Skeletal muscle tissue (tissue), 4 donors: ENCODE results near the gene OR4D1. TPM values are rescaled to one million over a fixed set of nuclear protein-coding genes. Genes with fewer than 3 reads are reported as not detected.
A peak's percentile ranks its signal among the peaks of the same experiment; 100 is the strongest.

Experiments used
- H3K27ac ChIP-seq: one replicate; pipeline ENCODE4 v1.7.0; 2013; ENCODE audit warnings: mild to moderate bottlenecking, low read depth, low read length, inconsistent platforms
- H3K27me3 ChIP-seq, 3 donors: one replicate each; pipeline ENCODE4 v1.7.0; 2013; ENCODE audit warnings: low read length in 3 of 3; ENCODE audit not compliant: control insufficient read depth in 3 of 3, insufficient read depth in 3 of 3
- H3K36me3 ChIP-seq, 3 donors: one replicate each; pipeline ENCODE4 v1.7.0; 2013; ENCODE audit warnings: low read length in 3 of 3; ENCODE audit not compliant: control insufficient read depth in 3 of 3, insufficient read depth in 3 of 3
- H3K4me1 ChIP-seq, 3 donors: one replicate each; pipeline ENCODE4 v1.7.0; 2013; ENCODE audit warnings: low read length in 3 of 3, mild to moderate bottlenecking in 3 of 3; ENCODE audit not compliant: control insufficient read depth in 3 of 3, insufficient read depth in 3 of 3
- H3K4me3 ChIP-seq, 3 donors: one replicate each; pipeline ENCODE4 v1.7.0; 2013; ENCODE audit warnings: low read length in 3 of 3
- H3K9ac ChIP-seq, 3 donors: one replicate each; pipeline ENCODE4 v1.7.0; 2013; ENCODE audit warnings: low read length in 3 of 3, mild to moderate bottlenecking in 3 of 3, moderate library complexity in 2 of 3, low read depth in 1 of 3
- H3K9me3 ChIP-seq, 3 donors: one replicate each; pipeline ENCODE4 v1.7.0; 2013; ENCODE audit warnings: low read length in 3 of 3; ENCODE audit not compliant: control insufficient read depth in 3 of 3
- total RNA-seq: library from RNA; depleted of rRNA; stranded (reverse); fragments of >200 nt; gene quantifications from one replicate; pipeline ENCODE4 v1.2.3, GENCODE V29; 2014
- donor health status: Osteomylitis.

The OR4D1 gene
- total RNA-seq, 1 donor from 2014 or later: not detected

DNA sequence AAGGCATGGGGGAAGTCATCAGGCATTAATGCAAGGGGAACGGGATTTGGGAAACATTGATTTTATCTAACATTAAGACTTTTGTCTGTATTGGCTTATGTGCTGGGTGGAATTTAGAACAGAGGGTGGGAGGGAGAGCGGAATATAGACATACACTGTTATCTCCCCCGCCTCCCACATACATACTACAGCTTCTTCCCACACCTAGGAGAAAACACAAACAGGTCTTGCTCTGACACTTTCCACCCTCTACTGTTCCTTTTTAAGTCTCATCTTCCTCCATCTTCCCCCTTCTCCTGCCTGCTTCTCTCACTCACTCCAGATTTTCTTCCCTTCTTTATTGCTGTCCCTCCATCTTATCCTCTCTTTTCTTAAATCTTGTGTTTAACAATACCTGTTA, 425 bp downstream of the OR4D1 start:
- Histone ChIP-seq H3K27ac (no peak overlapping the region), H3K9ac (no peak overlapping the region), H3K27me3 (peaks cover 4 to 13% (median 11%) of the 10 kb centered on the region in 3 donors), H3K4me3 (no peak overlapping the region), H3K9me3 (peaks cover 0 to 7% (median 0%) of the 10 kb centered on the region in 3 donors), H3K4me1 (no peaks in the 10 kb centered on the region), H3K36me3 (no peaks in the 10 kb centered on the region)

DNA sequence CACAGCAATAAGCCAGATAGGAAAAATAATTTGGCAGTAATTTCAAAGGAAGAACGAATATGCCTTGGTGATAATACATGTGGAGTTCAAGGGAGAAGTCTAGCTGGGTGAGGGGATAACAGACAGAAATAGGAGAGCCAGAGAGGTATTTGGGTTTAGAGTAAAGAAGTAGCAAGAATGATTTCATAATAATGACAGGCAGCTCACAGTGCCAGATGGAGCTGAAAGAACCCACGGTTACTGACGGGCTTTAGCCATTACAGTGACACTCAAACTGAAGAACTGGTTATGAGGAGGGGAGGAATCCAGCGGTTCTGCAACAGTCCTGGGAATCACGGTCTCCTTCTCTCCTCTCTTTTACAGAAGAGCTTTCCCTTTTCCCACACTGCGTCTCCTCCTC, 2.2 kb downstream of the OR4D1 start:
- H3K27ac ChIP-seq: no peak overlapping the region
- H3K9ac ChIP-seq: no peak overlapping the region
- H3K9me3 ChIP-seq: no peaks in the 10 kb centered on the region
- peaks cover 11 to 16% (median 12%) of the 10 kb centered on the region in 3 donors for H3K27me3 ChIP-seq
- H3K4me3 ChIP-seq: no peak overlapping the region
- no peaks in the 10 kb centered on the region for H3K36me3 ChIP-seq
- no peaks in the 10 kb centered on the region for H3K4me1 ChIP-seq

GRCh38 chr17:58153046-58153445, 4.9 kb downstream of the OR4D1 start:
- Histone ChIP-seq H3K27me3 (peaks cover 32 to 36% (median 32%) of the 10 kb centered on the region in 3 donors), H3K9ac (no peak overlapping the region), H3K4me1 (peaks cover 7 to 9% (median 8%) of the 10 kb centered on the region in 3 donors), H3K4me3 (no peak overlapping the region), H3K9me3 (no peaks in the 10 kb centered on the region), H3K36me3 (no peaks in the 10 kb centered on the region), H3K27ac (no peak overlapping the region)

DNA sequence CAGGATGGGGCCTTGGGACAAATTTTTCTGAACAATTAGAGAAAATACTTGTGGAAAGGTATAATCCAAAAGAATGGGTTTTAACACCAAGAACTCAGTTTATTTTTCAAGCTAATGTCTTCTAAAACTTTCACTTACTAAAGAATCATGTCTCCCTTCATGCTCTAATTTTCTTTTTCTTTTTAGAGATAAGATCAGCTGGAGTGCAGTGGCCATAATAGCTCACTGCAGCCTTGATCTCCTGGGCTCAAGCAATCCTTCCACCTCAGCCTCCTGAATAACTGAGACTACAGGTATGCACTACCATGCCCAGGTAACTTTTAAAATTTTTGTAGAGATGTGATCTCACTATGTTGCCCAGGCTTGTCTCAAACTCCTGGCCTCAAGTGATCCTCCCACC, 5.5 kb downstream of the OR4D1 start:
- Histone ChIP-seq H3K27me3 (peaks cover 32% of the 10 kb centered on the region in 3 donors), H3K4me3 (no peak overlapping the region), H3K4me1 (peaks cover 7 to 9% (median 8%) of the 10 kb centered on the region in 3 donors), H3K9me3 (no peaks in the 10 kb centered on the region), H3K27ac (no peak overlapping the region), H3K9ac (no peak overlapping the region), H3K36me3 (no peaks in the 10 kb centered on the region)

GRCh38 chr17:58156839-58157803, 8.9 kb downstream of the OR4D1 start:
- Histone ChIP-seq H3K27ac (no peak overlapping the region), H3K4me3 (peak overlapping the region; percentile 46 to 71 (median 65)), H3K9ac (peak overlapping the region in 1 of 3 donors; percentile 40), H3K9me3 (no peaks in the 10 kb centered on the region), H3K4me1 (peaks cover 7 to 9% (median 8%) of the 10 kb centered on the region in 3 donors), H3K36me3 (no peaks in the 10 kb centered on the region), H3K27me3 (peaks cover 26 to 36% (median 30%) of the 10 kb centered on the region in 3 donors)

- Histone ChIP-seq H3K36me3 (no peaks in the 10 kb centered on the region), H3K27ac (no peak overlapping the region), H3K9ac (no peak overlapping the region), H3K27me3 (peaks cover 22 to 36% (median 27%) of the 10 kb centered on the region in 3 donors), H3K9me3 (no peaks in the 10 kb centered on the region), H3K4me1 (peaks cover 7 to 9% (median 8%) of the 10 kb centered on the region in 3 donors), H3K4me3 (no peak overlapping the region)
Observed at GRCh38 chr17:58158181-58158580, 10.0 kb downstream of the OR4D1 start.

- H3K4me1 ChIP-seq: peaks cover 7 to 9% (median 8%) of the 10 kb centered on the region in 3 donors
- H3K27me3 ChIP-seq: peaks cover 14 to 30% (median 19%) of the 10 kb centered on the region in 3 donors
- H3K36me3 ChIP-seq: no peaks in the 10 kb centered on the region
- H3K4me3 ChIP-seq: no peak overlapping the region
- H3K9me3 ChIP-seq: no peaks in the 10 kb centered on the region
- H3K9ac ChIP-seq: no peak overlapping the region
- H3K27ac ChIP-seq: no peak overlapping the region
Observed at GRCh38 chr17:58161566-58161965, 13.4 kb downstream of the OR4D1 start.

DNA sequence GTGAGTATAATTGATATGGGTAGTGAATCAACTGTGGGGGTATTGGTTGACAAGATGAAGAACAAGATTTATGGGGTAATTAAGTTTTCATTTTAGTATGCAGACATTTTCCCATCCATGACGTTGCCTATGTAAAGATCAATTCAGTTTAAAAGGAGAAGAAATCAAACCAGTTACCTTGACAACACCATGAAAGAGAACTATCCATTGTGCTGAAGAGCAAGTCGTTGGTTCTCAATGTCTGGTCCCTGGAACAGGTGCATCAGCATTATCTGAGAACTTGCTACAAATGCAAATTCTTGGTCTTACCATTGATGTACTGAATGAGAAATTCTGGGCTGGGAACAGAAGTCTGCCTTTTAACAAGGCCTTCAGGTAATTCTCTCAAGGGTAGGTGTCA, 17.8 kb downstream of the OR4D1 start:
- no peaks in the 10 kb centered on the region for H3K36me3 ChIP-seq
- peaks cover 3 to 19% (median 6%) of the 10 kb centered on the region in 3 donors for H3K27me3 ChIP-seq
- no peaks in the 10 kb centered on the region for H3K4me1 ChIP-seq
- H3K9ac ChIP-seq: no peak overlapping the region
- H3K9me3 ChIP-seq: no peaks in the 10 kb centered on the region
- H3K27ac ChIP-seq: no peak overlapping the region
- no peak overlapping the region for H3K4me3 ChIP-seq

- H3K27ac ChIP-seq: no peak within 1 kb of the TSS
- H3K4me1 ChIP-seq: no peaks in the 10 kb centered on the region
- H3K27me3 ChIP-seq: peaks cover 3 to 19% (median 6%) of the 10 kb centered on the region in 3 donors
- no peaks in the 10 kb centered on the region for H3K9me3 ChIP-seq
- H3K36me3 ChIP-seq: no peaks in the 10 kb centered on the region
- no peak within 1 kb of the TSS for H3K9ac ChIP-seq
- no peak within 1 kb of the TSS for H3K4me3 ChIP-seq
Observed at GRCh38 chr17:58166682-58167081, 18.5 kb downstream of the OR4D1 start, which contains the start of gene OR4D2. Gene OR4D2, plus strand, starts transcription at chr17:58166982. Its CDS starts 2,674 bp downstream, at chr17:58169656.

DNA sequence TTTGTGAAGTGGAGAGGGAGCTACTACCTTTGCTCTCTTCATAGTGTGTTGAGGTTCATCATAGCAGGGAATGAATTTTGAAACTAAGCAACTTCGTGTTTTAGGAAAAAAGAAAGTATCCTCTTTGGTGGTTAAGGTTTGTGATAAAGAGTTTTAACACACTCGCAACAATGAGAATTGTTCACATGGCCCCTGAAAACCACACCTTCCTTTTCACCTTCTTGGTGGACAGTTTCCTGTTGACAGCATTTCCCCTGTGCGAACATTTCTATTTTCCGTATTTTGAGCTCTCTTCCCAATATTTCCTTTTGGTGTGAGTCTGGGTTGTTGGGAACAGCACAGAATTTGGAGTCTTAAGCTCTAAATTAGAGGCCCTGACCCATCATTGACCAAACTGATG, 22.4 kb downstream of the OR4D1 start:
- Histone ChIP-seq H3K9me3 (no peaks in the 10 kb centered on the region), H3K27ac (no peak overlapping the region), H3K9ac (no peak overlapping the region), H3K4me3 (no peak overlapping the region), H3K36me3 (no peaks in the 10 kb centered on the region), H3K27me3 (peaks cover 3 to 15% (median 6%) of the 10 kb centered on the region in 3 donors), H3K4me1 (no peaks in the 10 kb centered on the region)
